Osteocyte (in vitro differentiated cells): ENCODE data around the gene CHL1. TPM values are rescaled to one million over a fixed set of nuclear protein-coding genes. Genes with fewer than 3 reads are reported as not detected.

Experiments
- DNase-seq: peaks from one replicate; pipeline ENCODE4 v3.0.0; 2021; ENCODE audit warnings: mixed read lengths; ENCODE audit not compliant: unreplicated experiment; ENCODE audit errors: extremely low spot score
- H3K27ac Mint-ChIP-seq: one replicate; pipeline ENCODE4 v1.8.0; 2021; ENCODE audit warnings: mild to moderate bottlenecking, mixed read lengths; ENCODE audit not compliant: unreplicated experiment
- H3K27me3 Mint-ChIP-seq: one replicate; pipeline ENCODE4 v1.8.0; 2021; ENCODE audit warnings: mixed read lengths; ENCODE audit not compliant: unreplicated experiment
- H3K36me3 Mint-ChIP-seq: one replicate; pipeline ENCODE4 v1.8.0; 2021; ENCODE audit warnings: mixed read lengths; ENCODE audit not compliant: unreplicated experiment
- H3K4me1 Mint-ChIP-seq: one replicate; pipeline ENCODE4 v1.8.0; 2021; ENCODE audit warnings: mixed read lengths; ENCODE audit not compliant: unreplicated experiment
- H3K4me3 Mint-ChIP-seq: one replicate; pipeline ENCODE4 v1.8.0; 2021; ENCODE audit warnings: mild to moderate bottlenecking, moderate library complexity, mixed read lengths; ENCODE audit not compliant: unreplicated experiment
- H3K9me3 Mint-ChIP-seq: one replicate; pipeline ENCODE4 v1.8.0; 2021; ENCODE audit warnings: mixed read lengths; ENCODE audit not compliant: unreplicated experiment
- CTCF ChIP-seq: fragments of 200-600 bp; sonication (generic); IDR thresholded peaks from 2 replicates; pipeline ENCODE4 v1.5.0; 2021; ENCODE audit warnings: antibody characterized with exemption, mild to moderate bottlenecking, moderate library complexity
- total RNA-seq: library from RNA; stranded (reverse); gene quantifications from 2 replicates; pipeline ENCODE4 v1.2.1, GENCODE V29; 2021

The CHL1 gene
- total RNA-seq, 1 donor from 2014 or later = not detected

- no peak for TF ChIP-seq CTCF
- Mint-ChIP-seq H3K4me1 (no peaks in the 10 kb centered on the region), H3K27me3 (no peaks in the 10 kb centered on the region), H3K27ac (no peak overlapping the region), H3K36me3 (no peaks in the 10 kb centered on the region), H3K4me3 (no peak overlapping the region), H3K9me3 (peaks cover 41% of the 10 kb centered on the region)
- no peak for DNase-seq
Observed at GRCh38 chr3:445960-446359, 249.4 kb downstream of the CHL1 start.

GRCh38 chr3:447671-448070 lies 251.1 kb downstream of the CHL1 start:
- peaks cover 31% of the 10 kb centered on the region for H3K9me3 Mint-ChIP-seq
- no peak overlapping the region for H3K27ac Mint-ChIP-seq
- no peak overlapping the region for H3K4me3 Mint-ChIP-seq
- no peaks in the 10 kb centered on the region for H3K36me3 Mint-ChIP-seq
- no peaks in the 10 kb centered on the region for H3K27me3 Mint-ChIP-seq
- no peak for DNase-seq
- H3K4me1 Mint-ChIP-seq = no peaks in the 10 kb centered on the region
- TF ChIP-seq CTCF = no peak

- Mint-ChIP-seq H3K9me3 (peaks cover 30% of the 10 kb centered on the region), H3K36me3 (no peaks in the 10 kb centered on the region), H3K4me3 (no peak overlapping the region), H3K4me1 (no peaks in the 10 kb centered on the region), H3K27me3 (no peaks in the 10 kb centered on the region), H3K27ac (no peak overlapping the region)
- TF ChIP-seq CTCF = no peak
- DNase-seq = no peak
Observed at GRCh38 chr3:449711-450110, 253.1 kb downstream of the CHL1 start.

GRCh38 chr3:452221-452620 lies 255.7 kb downstream of the CHL1 start:
- TF ChIP-seq CTCF = no peak
- H3K4me3 Mint-ChIP-seq = no peak overlapping the region
- H3K27ac Mint-ChIP-seq = no peak overlapping the region
- H3K9me3 Mint-ChIP-seq = peaks cover 10% of the 10 kb centered on the region
- no peak for DNase-seq
- H3K27me3 Mint-ChIP-seq = no peaks in the 10 kb centered on the region
- no peaks in the 10 kb centered on the region for H3K4me1 Mint-ChIP-seq
- no peaks in the 10 kb centered on the region for H3K36me3 Mint-ChIP-seq

- no peak for DNase-seq
- Mint-ChIP-seq H3K4me1 (no peaks in the 10 kb centered on the region), H3K9me3 (peaks cover 8% of the 10 kb centered on the region), H3K27ac (no peak overlapping the region), H3K36me3 (no peaks in the 10 kb centered on the region), H3K27me3 (no peaks in the 10 kb centered on the region), H3K4me3 (no peak overlapping the region)
- no peak for TF ChIP-seq CTCF
Observed at GRCh38 chr3:453106-453505, 256.5 kb downstream of the CHL1 start.
